Measurements from ENCODE around the gene GAB4. TPM values are rescaled to one million over a fixed set of nuclear protein-coding genes. Genes with fewer than 3 reads are reported as not detected.
"Not testable (repeated sequence)": the region's sequence is repeated elsewhere in the genome, so short reads cannot be mapped to it uniquely, and the experiment has no call there.

Gene GAB4
- total RNA-seq, 1 experiment from 2014 or later, result not detected

GRCh38 chr22:17035976-17036841 is 28.2 kb upstream of the GAB4 start:
- not testable (repeated sequence) for BruUV-seq (replicated peaks); H3K4me1 ChIP-seq

GRCh38 chr22:17035246-17035645 is 27.2 kb upstream of the GAB4 start:
- no peak for DNase-seq
- Histone ChIP-seq H3K36me3 (ENCODE audit: control insufficient read depth, insufficient read depth, low read length) (no peaks in the 10 kb centered on the region), H3K27me3 (replicated peaks; ENCODE audit: control insufficient read depth, insufficient read depth, low read length) (no peaks in the 10 kb centered on the region), H3K4me3 (ENCODE audit: low read depth, low read length) (no peak overlapping the region), H3K4me1 (no peaks in the 10 kb centered on the region), H3K9me3 (no peaks in the 10 kb centered on the region)
- Mint-ChIP-seq H3K36me3 (ENCODE audit: insufficient read depth, unreplicated experiment) (peaks cover 5% of the 10 kb centered on the region), H3K27ac (ENCODE audit: unreplicated experiment) (no peak overlapping the region), H3K4me3 (ENCODE audit: unreplicated experiment) (no peak overlapping the region), H3K4me1 (ENCODE audit: low read depth, unreplicated experiment) (no peaks in the 10 kb centered on the region), H3K27me3 (ENCODE audit: insufficient read depth, unreplicated experiment) (no peaks in the 10 kb centered on the region), H3K9me3 (ENCODE audit: unreplicated experiment) (no peaks in the 10 kb centered on the region)
- intact Hi-C loops (cut with micrococcal nuclease; ENCODE audit: unreplicated experiment), result no loop called here
- ChIA-PET POLR2A (no interaction called here), CTCF (no interaction called here)
- TF ChIP-seq CTCF (IDR thresholded peaks at IDR 0.05; ENCODE audit: insufficient read depth in 1 of 2, low read depth in 1 of 2, low read length in 1 of 2, severe bottlenecking in 1 of 2, unreplicated experiment in 1 of 2), result no peak
- BruUV-seq (replicated peaks), result no TSS peak

More at GRCh38 chr22:17035976-17036841, 28.2 kb upstream of the GAB4 start:
- POLR2A ChIA-PET; H3K9me3 ChIP-seq; CTCF ChIA-PET; H3K9me3 Mint-ChIP-seq (ENCODE audit: unreplicated experiment); DNase-seq; intact Hi-C loops (cut with micrococcal nuclease; ENCODE audit: unreplicated experiment); H3K36me3 ChIP-seq (ENCODE audit: control insufficient read depth, insufficient read depth, low read length); H3K4me1 Mint-ChIP-seq (ENCODE audit: low read depth, unreplicated experiment); H3K27me3 ChIP-seq (replicated peaks; ENCODE audit: control insufficient read depth, insufficient read depth, low read length); H3K36me3 Mint-ChIP-seq (ENCODE audit: insufficient read depth, unreplicated experiment); H3K4me3 ChIP-seq (ENCODE audit: low read depth, low read length); H3K27me3 Mint-ChIP-seq (ENCODE audit: insufficient read depth, unreplicated experiment); H3K27ac Mint-ChIP-seq (ENCODE audit: unreplicated experiment): not testable (repeated sequence)
- peak overlapping the region; percentile 51 for H3K4me3 Mint-ChIP-seq (ENCODE audit: unreplicated experiment)

- H3K27me3 Mint-ChIP-seq (ENCODE audit: insufficient read depth, unreplicated experiment); H3K27ac Mint-ChIP-seq (ENCODE audit: unreplicated experiment); H3K36me3 Mint-ChIP-seq (ENCODE audit: insufficient read depth, unreplicated experiment); H3K4me1 ChIP-seq; H3K4me3 Mint-ChIP-seq (ENCODE audit: unreplicated experiment); H3K36me3 ChIP-seq (ENCODE audit: control insufficient read depth, insufficient read depth, low read length); H3K9me3 Mint-ChIP-seq (ENCODE audit: unreplicated experiment); H3K27me3 ChIP-seq (replicated peaks; ENCODE audit: control insufficient read depth, insufficient read depth, low read length); H3K4me3 ChIP-seq (ENCODE audit: low read depth, low read length); H3K9me3 ChIP-seq; H3K4me1 Mint-ChIP-seq (ENCODE audit: low read depth, unreplicated experiment); CTCF ChIA-PET; DNase-seq; POLR2A ChIA-PET; intact Hi-C loops (cut with micrococcal nuclease; ENCODE audit: unreplicated experiment); BruUV-seq (replicated peaks): not testable (repeated sequence)
Measured at GRCh38 chr22:17034532-17034931, 26.5 kb upstream of the GAB4 start.

GRCh38 chr22:17032277-17032676 is 24.3 kb upstream of the GAB4 start:
- H3K4me3 Mint-ChIP-seq (ENCODE audit: unreplicated experiment); H3K9me3 Mint-ChIP-seq (ENCODE audit: unreplicated experiment); H3K4me3 ChIP-seq (ENCODE audit: low read depth, low read length); H3K4me1 Mint-ChIP-seq (ENCODE audit: low read depth, unreplicated experiment); H3K9me3 ChIP-seq; H3K27me3 ChIP-seq (replicated peaks; ENCODE audit: control insufficient read depth, insufficient read depth, low read length); H3K27ac Mint-ChIP-seq (ENCODE audit: unreplicated experiment); POLR2A ChIA-PET; intact Hi-C loops (cut with micrococcal nuclease; ENCODE audit: unreplicated experiment); H3K27me3 Mint-ChIP-seq (ENCODE audit: insufficient read depth, unreplicated experiment); H3K4me1 ChIP-seq; CTCF ChIA-PET; BruUV-seq (replicated peaks); H3K36me3 ChIP-seq (ENCODE audit: control insufficient read depth, insufficient read depth, low read length); H3K36me3 Mint-ChIP-seq (ENCODE audit: insufficient read depth, unreplicated experiment); DNase-seq: not testable (repeated sequence)

DNA sequence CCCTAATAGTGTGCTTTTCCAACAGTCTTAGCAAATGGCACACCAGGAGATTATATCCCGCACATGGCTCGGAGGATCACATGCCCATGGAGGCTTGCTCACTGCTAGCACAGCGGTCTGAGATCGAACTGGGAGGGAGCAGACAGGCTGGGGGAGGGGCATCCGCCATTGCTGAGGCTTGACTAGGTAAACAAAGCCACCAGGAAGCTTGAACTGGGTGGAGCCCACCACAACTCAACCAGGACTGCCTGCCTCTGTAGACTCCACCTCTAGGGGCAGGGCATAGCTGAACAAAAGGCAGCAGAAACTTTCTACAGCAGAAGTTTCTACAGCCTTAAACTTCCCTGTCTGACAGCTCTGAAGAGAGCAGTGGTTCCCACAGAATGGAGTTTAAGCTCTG is 16.4 kb upstream of the GAB4 start:
- H3K36me3 Mint-ChIP-seq (ENCODE audit: insufficient read depth, unreplicated experiment); BruUV-seq (replicated peaks); DNase-seq; H3K27ac Mint-ChIP-seq (ENCODE audit: unreplicated experiment); H3K4me1 Mint-ChIP-seq (ENCODE audit: low read depth, unreplicated experiment); CTCF ChIA-PET; H3K4me3 Mint-ChIP-seq (ENCODE audit: unreplicated experiment); H3K27me3 ChIP-seq (replicated peaks; ENCODE audit: control insufficient read depth, insufficient read depth, low read length); H3K4me1 ChIP-seq; intact Hi-C loops (cut with micrococcal nuclease; ENCODE audit: unreplicated experiment); POLR2A ChIA-PET; H3K36me3 ChIP-seq (ENCODE audit: control insufficient read depth, insufficient read depth, low read length); H3K9me3 Mint-ChIP-seq (ENCODE audit: unreplicated experiment); H3K4me3 ChIP-seq (ENCODE audit: low read depth, low read length); H3K9me3 ChIP-seq: not testable (repeated sequence)
- H3K27me3 Mint-ChIP-seq (ENCODE audit: insufficient read depth, unreplicated experiment), result peaks cover 11% of the 10 kb centered on the region

DNA sequence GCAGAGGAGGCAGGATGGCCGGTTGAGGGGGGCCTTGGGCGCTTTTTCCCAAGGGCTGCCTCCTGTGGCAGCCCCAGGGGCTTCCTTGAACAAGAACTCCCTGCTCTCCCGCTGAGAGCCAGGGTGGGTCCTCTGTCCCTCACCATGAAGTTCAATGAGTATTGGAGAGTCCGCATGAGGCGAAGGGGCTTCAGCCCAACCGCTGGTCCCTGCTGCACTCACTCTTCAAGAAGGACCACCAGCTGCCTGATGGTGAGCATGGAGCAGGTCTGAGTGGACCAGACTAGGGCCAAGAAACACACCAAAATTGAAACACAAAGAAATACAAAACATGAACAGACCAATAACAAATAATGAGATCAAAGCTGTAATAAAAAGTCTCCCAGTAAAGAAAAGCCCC is 7.5 kb upstream of the GAB4 start:
- POLR2A ChIA-PET; H3K9me3 ChIP-seq; H3K4me3 Mint-ChIP-seq (ENCODE audit: unreplicated experiment); H3K9me3 Mint-ChIP-seq (ENCODE audit: unreplicated experiment); intact Hi-C loops (cut with micrococcal nuclease; ENCODE audit: unreplicated experiment); CTCF ChIA-PET; H3K36me3 Mint-ChIP-seq (ENCODE audit: insufficient read depth, unreplicated experiment); H3K27me3 ChIP-seq (replicated peaks; ENCODE audit: control insufficient read depth, insufficient read depth, low read length); DNase-seq; H3K4me3 ChIP-seq (ENCODE audit: low read depth, low read length); H3K27me3 Mint-ChIP-seq (ENCODE audit: insufficient read depth, unreplicated experiment); H3K4me1 ChIP-seq; H3K4me1 Mint-ChIP-seq (ENCODE audit: low read depth, unreplicated experiment); H3K36me3 ChIP-seq (ENCODE audit: control insufficient read depth, insufficient read depth, low read length); H3K27ac Mint-ChIP-seq (ENCODE audit: unreplicated experiment); BruUV-seq (replicated peaks): not testable (repeated sequence)

All from Caco-2 (cell line).